ENCODE measurements around the gene PHACTR3.
A peak's percentile ranks its signal among the peaks of the same experiment; 100 is the strongest.

The PHACTR3 gene

GRCh38 chr20:59591061-59591460 is 13.3 kb upstream of the PHACTR3 start:
- no peak for TF ChIP-seq CTCF (IDR thresholded peaks at IDR 0.05; ENCODE audit: low read depth, low read length, missing control alignments)
- DNase-seq (ENCODE audit: low read depth), result no peak
- no peak overlapping the region for H3K4me3 ChIP-seq (ENCODE audit: low read depth, low read length)

- DNase-seq (ENCODE audit: low read depth), result no peak
- no peak for TF ChIP-seq CTCF (IDR thresholded peaks at IDR 0.05; ENCODE audit: low read depth, low read length, missing control alignments)
- no peak overlapping the region for H3K4me3 ChIP-seq (ENCODE audit: low read depth, low read length)
These were observed 7.7 kb upstream of the PHACTR3 start for GRCh38 chr20:59596690-59597089.

GRCh38 chr20:59597240-59597639 is 7.1 kb upstream of the PHACTR3 start:
- no peak for TF ChIP-seq CTCF (IDR thresholded peaks at IDR 0.05; ENCODE audit: low read depth, low read length, missing control alignments)
- no peak for DNase-seq (ENCODE audit: low read depth)
- H3K4me3 ChIP-seq (ENCODE audit: low read depth, low read length), result no peak overlapping the region

GRCh38 chr20:59598625-59599310 is 5.6 kb upstream of the PHACTR3 start:
- no peak for DNase-seq (ENCODE audit: low read depth)
- no peak overlapping the region for H3K4me3 ChIP-seq (ENCODE audit: low read depth, low read length)
- TF ChIP-seq CTCF (IDR thresholded peaks at IDR 0.05; ENCODE audit: low read depth, low read length, missing control alignments), result peak; percentile 94

- no peak for TF ChIP-seq CTCF (IDR thresholded peaks at IDR 0.05; ENCODE audit: low read depth, low read length, missing control alignments)
- DNase-seq (ENCODE audit: low read depth), result no peak
- H3K4me3 ChIP-seq (ENCODE audit: low read depth, low read length), result no peak overlapping the region
These were observed 4.4 kb upstream of the PHACTR3 start for GRCh38 chr20:59599941-59600340.

- no peak for TF ChIP-seq CTCF (IDR thresholded peaks at IDR 0.05; ENCODE audit: low read depth, low read length, missing control alignments)
These were observed 3.9 kb upstream of the PHACTR3 start for GRCh38 chr20:59600472-59600871.

GRCh38 chr20:59602546-59603080 is 1.7 kb upstream of the PHACTR3 start:
- DNase-seq (ENCODE audit: low read depth), result no peak
- no peak for TF ChIP-seq CTCF (IDR thresholded peaks at IDR 0.05; ENCODE audit: low read depth, low read length, missing control alignments)

More at GRCh38 chr20:59600472-59600871, 3.9 kb upstream of the PHACTR3 start:
- no peak overlapping the region for H3K4me3 ChIP-seq (ENCODE audit: low read depth, low read length)
- no peak for DNase-seq (ENCODE audit: low read depth)

More at GRCh38 chr20:59602546-59603080, 1.7 kb upstream of the PHACTR3 start:
- H3K4me3 ChIP-seq (ENCODE audit: low read depth, low read length), result no peak overlapping the region

Data from GM12864 (cell line).